Inferior parietal cortex (tissue), 1 donor: ENCODE measurements around the gene NECAB2.
"Not testable (repeated sequence)": the region's sequence is repeated elsewhere in the genome, so short reads cannot be mapped to it uniquely, and the experiment has no call there.

Experiments used
- DNase-seq: peaks from one replicate; pipeline ENCODE4 v3.0.0-alpha.2; 2016; ENCODE audit errors: extremely low spot score

NECAB2 gene

GRCh38 chr16:83936581-83937165, 31.4 kb upstream of the NECAB2 start:
- no peak for DNase-seq

GRCh38 chr16:83937267-83937666, 30.8 kb upstream of the NECAB2 start:
- DNase-seq: no peak

GRCh38 chr16:83937922-83938885, 29.8 kb upstream of the NECAB2 start:
- no peak for DNase-seq

GRCh38 chr16:83939266-83939855, 28.7 kb upstream of the NECAB2 start:
- no peak for DNase-seq

GRCh38 chr16:83940119-83940518, 27.9 kb upstream of the NECAB2 start:
- no peak for DNase-seq

GRCh38 chr16:83940630-83941378, 27.2 kb upstream of the NECAB2 start:
- DNase-seq: no peak

GRCh38 chr16:83941546-83941945, 26.5 kb upstream of the NECAB2 start:
- DNase-seq: not testable (repeated sequence)

- no peak for DNase-seq
These were observed 26.0 kb upstream of the NECAB2 start for GRCh38 chr16:83942074-83942473.

- no peak for DNase-seq
These were observed 25.1 kb upstream of the NECAB2 start for GRCh38 chr16:83942815-83943515.

- no peak for DNase-seq
These were observed 24.5 kb upstream of the NECAB2 start for GRCh38 chr16:83943516-83944050.

- DNase-seq: no peak
These were observed 22.5 kb upstream of the NECAB2 start for GRCh38 chr16:83945587-83945986.

- DNase-seq: no peak
These were observed 21.8 kb upstream of the NECAB2 start for GRCh38 chr16:83946154-83946780.

GRCh38 chr16:83946781-83947566, 21.1 kb upstream of the NECAB2 start:
- no peak for DNase-seq

GRCh38 chr16:83947642-83948234, 20.3 kb upstream of the NECAB2 start:
- no peak for DNase-seq

- no peak for DNase-seq
These were observed 18.9 kb upstream of the NECAB2 start for GRCh38 chr16:83948914-83949723.

- DNase-seq: no peak
These were observed 18.4 kb upstream of the NECAB2 start for GRCh38 chr16:83949724-83950001.

- not testable (repeated sequence) for DNase-seq
These were observed 17.1 kb upstream of the NECAB2 start for GRCh38 chr16:83950862-83951399.

- DNase-seq: no peak
These were observed 16.5 kb upstream of the NECAB2 start for GRCh38 chr16:83951544-83951943.

GRCh38 chr16:83952587-83952939, 15.5 kb upstream of the NECAB2 start:
- no peak for DNase-seq
